T-cell (primary cell): ENCODE measurements around the gene KRTAP5-11. TPM values are rescaled to one million over a fixed set of nuclear protein-coding genes. Genes with fewer than 3 reads are reported as not detected.
"Not testable (repeated sequence)": the region's sequence is repeated elsewhere in the genome, so short reads cannot be mapped to it uniquely, and the experiment has no call there.

Experiments
- ATAC-seq, 4 experiments: fragments of 200-7000 bp in 3 of 4; fragments of 150-1000 bp in 1 of 4; cut with Tn5 transposase; replicated peaks in 1 of 4; 1 replicate in 3 of 4; 2 replicates in 1 of 4; pipeline ENCODE4 v1.10.0; 2021; ENCODE audit warnings: moderate library complexity in 3 of 4, mild to moderate bottlenecking in 2 of 4, moderate number of reproducible peaks in 1 of 4
- CTCF ChIA-PET, 2 donors: fragments of 300-600 bp; sonication (Branson Sonifier 250); formaldehyde crosslinking; loops; one replicate each; lab custom pipeline; 2022; ENCODE audit warnings: antibody characterized with exemption in 2 of 2; lab: Charles Lee
- POLR2A ChIA-PET, 2 donors: fragments of 300-600 bp; sonication (Branson Sonifier 250); formaldehyde crosslinking; loops; one replicate each; lab custom pipeline; 2022; ENCODE audit warnings: antibody characterized with exemption in 2 of 2; lab: Charles Lee
- DNase-seq, 35 experiments: peaks; one replicate each; pipeline versions ENCODE4 v3.0.0 to v3.0.0-alpha.2; 2013 to 2023
- H3K27ac ChIP-seq: one replicate; pipeline ENCODE4 v1.5.1; 2013; ENCODE audit warnings: low read length
- H3K27me3 ChIP-seq, 2 experiments: replicated peaks in 1 of 2; 1 replicate in 1 of 2; 2 replicates in 1 of 2; pipeline versions ENCODE4 v1.6.1 to v1.7.0; 2013; ENCODE audit warnings: low read length in 1 of 2, mixed read lengths in 1 of 2; ENCODE audit not compliant: control insufficient read depth in 2 of 2, insufficient read depth in 2 of 2; ENCODE audit errors: extremely low read depth in 1 of 2
- H3K36me3 ChIP-seq, 2 donors: 1 replicate in 1 of 2; 2 replicates in 1 of 2; pipeline versions ENCODE4 v1.6.1 to v1.7.0; 2013; ENCODE audit warnings: low read length in 1 of 2; ENCODE audit not compliant: control insufficient read depth in 2 of 2, insufficient read depth in 1 of 2; ENCODE audit errors: extremely low read depth in 1 of 2
- H3K4me1 ChIP-seq, 2 experiments: 1 replicate in 1 of 2; 2 replicates in 1 of 2; pipeline versions ENCODE4 v1.6.1 to v1.7.0; 2013; ENCODE audit warnings: low read length in 2 of 2, mixed read lengths in 1 of 2; ENCODE audit not compliant: insufficient read depth in 2 of 2, control insufficient read depth in 1 of 2; ENCODE audit errors: extremely low read depth in 1 of 2
- H3K4me3 ChIP-seq, 2 donors: 1 replicate in 1 of 2; 2 replicates in 1 of 2; pipeline versions ENCODE4 v1.5.1 to v1.7.0; 2013; ENCODE audit warnings: mild to moderate bottlenecking in 2 of 2, low read length in 1 of 2, moderate library complexity in 1 of 2; ENCODE audit not compliant: control insufficient read depth in 1 of 2; ENCODE audit errors: extremely low read depth in 1 of 2
- H3K9me3 ChIP-seq: 2 replicates; pipeline ENCODE4 v1.7.0; 2013
- H3K27ac Mint-ChIP-seq, 2 donors: one replicate each; pipeline ENCODE4 v1.8.0; 2020 to 2021; ENCODE audit warnings: mild to moderate bottlenecking in 2 of 2, mixed read lengths in 2 of 2
- H3K27me3 Mint-ChIP-seq, 2 donors: one replicate each; pipeline ENCODE4 v1.8.0; 2021 to 2022; ENCODE audit warnings: mixed read lengths in 2 of 2
- H3K36me3 Mint-ChIP-seq: one replicate; pipeline ENCODE4 v1.8.0; 2021; ENCODE audit warnings: mixed read lengths
- H3K4me1 Mint-ChIP-seq, 3 donors: one replicate each; pipeline ENCODE4 v1.8.0; 2020 to 2022; ENCODE audit warnings: mixed read lengths in 3 of 3, mild to moderate bottlenecking in 1 of 3
- H3K4me3 Mint-ChIP-seq, 3 donors: one replicate each; pipeline ENCODE4 v1.8.0; 2020 to 2022; ENCODE audit warnings: mild to moderate bottlenecking in 3 of 3, mixed read lengths in 3 of 3, moderate library complexity in 3 of 3
- H3K9me3 Mint-ChIP-seq, 3 donors: one replicate each; pipeline ENCODE4 v1.8.0; 2020 to 2022; ENCODE audit warnings: mixed read lengths in 3 of 3
- WGBS: methylation state at CpG from one replicate; pipeline ENCODE4 v1.1.5; 2013; ENCODE audit warnings: missing lambda C conversion rate; ENCODE audit not compliant: insufficient coverage; 5-methylcytosine and 5-hydroxymethylcytosine counted together
- total RNA-seq, 35 experiments: library from RNA in 6 of 35; stranded (reverse) in 6 of 35; fragments of 120-200 nt in 1 of 35; gene quantifications; one replicate each; pipeline versions ENCODE4 v1.2.1 to v1.2.4 and lab custom pipeline; 2013 to 2026

Gene KRTAP5-11
- total RNA-seq, 5 donors from 2014 or later (not counting 1 experiment from before 2014, with no cell fraction given) = not detected

DNA sequence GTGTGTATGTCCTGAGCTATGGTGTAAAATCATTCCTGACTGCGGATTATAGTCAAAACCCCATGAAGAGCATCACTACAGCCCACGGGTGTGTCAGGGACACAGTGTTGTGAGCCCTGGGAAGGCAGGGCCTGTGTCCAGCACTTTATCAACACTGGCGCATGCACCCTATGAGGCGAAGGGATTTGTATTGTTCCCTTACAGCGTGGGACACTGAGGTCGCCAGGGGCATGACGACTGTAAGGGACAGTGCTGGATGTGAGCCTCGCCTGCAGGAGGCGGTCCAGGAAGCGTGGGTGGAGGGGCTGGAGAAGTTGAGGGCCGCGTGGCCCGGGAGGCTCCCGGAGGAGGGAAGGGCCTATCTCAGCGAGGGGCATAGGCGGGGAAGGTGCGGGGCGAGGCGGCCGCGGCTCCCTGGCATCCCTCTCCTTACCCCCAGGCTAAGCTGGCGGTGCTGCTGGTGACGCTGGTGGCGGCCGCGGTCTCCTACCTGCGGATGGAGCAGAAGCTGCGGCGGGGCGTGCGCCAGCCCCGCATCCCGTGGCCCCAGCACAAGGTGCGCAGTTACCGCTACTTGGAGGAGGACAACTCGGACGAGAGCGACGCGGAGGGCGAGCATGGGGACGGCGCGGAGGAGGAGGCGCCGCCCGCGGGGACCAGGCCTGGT lies 24.3 kb upstream of the KRTAP5-11 start:
- H3K9me3 Mint-ChIP-seq, ATAC-seq, CTCF ChIA-PET: not testable (repeated sequence)

DNA sequence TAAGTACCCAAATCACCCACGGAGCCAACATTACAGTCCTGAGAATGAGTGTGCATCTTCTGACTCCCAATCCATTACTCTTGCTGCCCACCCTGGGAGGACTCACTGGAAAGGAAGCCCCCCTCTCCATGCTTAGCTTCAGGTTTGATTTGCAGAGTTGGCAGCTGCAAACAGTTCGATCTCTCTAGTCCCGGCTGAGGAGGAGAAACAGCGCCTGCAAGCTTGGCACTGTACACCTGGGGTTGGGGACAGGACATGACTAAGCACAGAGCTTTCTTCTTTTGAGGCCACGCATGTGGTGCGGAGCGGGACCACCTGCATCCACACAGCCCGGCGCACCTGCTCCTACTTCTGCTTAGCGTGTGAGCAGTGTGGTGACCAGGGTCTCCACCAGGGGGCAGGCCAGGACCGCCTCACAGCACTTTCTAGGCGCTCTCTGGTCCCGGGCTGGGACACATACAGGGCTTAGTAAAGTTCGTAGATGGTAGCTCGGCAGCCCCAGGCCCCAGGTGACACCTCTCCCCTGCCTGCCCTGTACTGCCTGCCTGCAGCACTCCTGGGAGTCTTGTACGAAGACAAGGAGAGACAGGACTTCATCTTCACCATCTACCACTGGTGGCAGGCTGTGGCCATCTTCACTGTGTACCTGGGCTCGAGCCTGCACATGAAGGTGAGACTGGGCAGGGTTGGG lies 22.3 kb upstream of the KRTAP5-11 start:
- DNase-seq = peak in 2 of 35 experiments; percentile 9 to 24
- 4% methylated on average over 6 of the region's 17 CpGs for WGBS
- H3K36me3 Mint-ChIP-seq, ATAC-seq, H3K4me1 ChIP-seq, H3K9me3 Mint-ChIP-seq, POLR2A ChIA-PET, H3K27ac ChIP-seq, H3K36me3 ChIP-seq, H3K9me3 ChIP-seq, CTCF ChIA-PET, H3K4me3 Mint-ChIP-seq, H3K27ac Mint-ChIP-seq, H3K4me3 ChIP-seq: not testable (repeated sequence)
- H3K27me3 Mint-ChIP-seq = peaks cover 31 to 58% of the 10 kb centered on the region in 2 donors
- H3K27me3 ChIP-seq = peaks cover 2 to 30% of the 10 kb centered on the region in 2 experiments
- peaks cover 7 to 11% (median 10%) of the 10 kb centered on the region in 3 donors for H3K4me1 Mint-ChIP-seq

More for the DNA sequence above, 24.3 kb upstream of the KRTAP5-11 start:
- POLR2A ChIA-PET, H3K27ac Mint-ChIP-seq, H3K9me3 ChIP-seq, H3K36me3 ChIP-seq, H3K4me1 ChIP-seq, H3K27ac ChIP-seq, H3K36me3 Mint-ChIP-seq, H3K4me3 ChIP-seq, DNase-seq: not testable (repeated sequence)
- peaks cover 33 to 58% of the 10 kb centered on the region in 2 donors for H3K27me3 Mint-ChIP-seq
- WGBS = 18% methylated on average over 30 of the region's 48 CpGs
- H3K27me3 ChIP-seq = peaks cover 2 to 30% of the 10 kb centered on the region in 2 experiments
- peaks cover 7 to 11% (median 10%) of the 10 kb centered on the region in 3 donors for H3K4me1 Mint-ChIP-seq
- H3K4me3 Mint-ChIP-seq = peak overlapping the region in 1 of 3 donors; percentile 69

- DNase-seq, POLR2A ChIA-PET, ATAC-seq, H3K4me3 ChIP-seq, H3K9me3 Mint-ChIP-seq, H3K27ac Mint-ChIP-seq, H3K4me1 ChIP-seq, H3K4me3 Mint-ChIP-seq, H3K36me3 ChIP-seq, H3K9me3 ChIP-seq, H3K27ac ChIP-seq, CTCF ChIA-PET, H3K36me3 Mint-ChIP-seq, H3K4me1 Mint-ChIP-seq: not testable (repeated sequence)
- WGBS = 89% methylated on average over 8 of the region's 11 CpGs
- peaks cover 0 to 22% of the 10 kb centered on the region in 2 experiments for H3K27me3 ChIP-seq
- H3K27me3 Mint-ChIP-seq = peaks cover 21 to 51% of the 10 kb centered on the region in 2 donors
These were observed 20.5 kb upstream of the KRTAP5-11 start for GRCh38 chr11:71603221-71603620.

GRCh38 chr11:71589546-71589920 lies 6.9 kb upstream of the KRTAP5-11 start:
- CTCF ChIA-PET, H3K27ac ChIP-seq, H3K27ac Mint-ChIP-seq, H3K9me3 Mint-ChIP-seq, H3K36me3 ChIP-seq, H3K4me1 ChIP-seq, H3K36me3 Mint-ChIP-seq, ATAC-seq, H3K4me1 Mint-ChIP-seq, H3K27me3 ChIP-seq, DNase-seq, H3K9me3 ChIP-seq, H3K4me3 ChIP-seq, H3K4me3 Mint-ChIP-seq, POLR2A ChIA-PET: not testable (repeated sequence)
- WGBS = 75% methylated on average over 6 of the region's 8 CpGs
- H3K27me3 Mint-ChIP-seq = peaks cover 15 to 16% of the 10 kb centered on the region in 2 donors

- H3K4me3 Mint-ChIP-seq, H3K36me3 ChIP-seq, H3K36me3 Mint-ChIP-seq, H3K4me1 Mint-ChIP-seq, CTCF ChIA-PET, ATAC-seq, H3K9me3 ChIP-seq, POLR2A ChIA-PET, H3K27ac Mint-ChIP-seq, H3K27me3 ChIP-seq, H3K4me1 ChIP-seq, H3K4me3 ChIP-seq, H3K27ac ChIP-seq, H3K9me3 Mint-ChIP-seq: not testable (repeated sequence)
- peaks cover 18 to 20% of the 10 kb centered on the region in 2 donors for H3K27me3 Mint-ChIP-seq
- DNase-seq = peak in 11 of 35 experiments; percentile 5 to 36 (median 11)
- 50% methylated on average over 2 of the region's 11 CpGs for WGBS
These were observed 6.3 kb upstream of the KRTAP5-11 start for GRCh38 chr11:71588822-71589545.

- DNase-seq, H3K4me1 ChIP-seq, H3K4me1 Mint-ChIP-seq, H3K4me3 Mint-ChIP-seq, H3K9me3 Mint-ChIP-seq, H3K27me3 ChIP-seq, ATAC-seq, POLR2A ChIA-PET, H3K36me3 Mint-ChIP-seq, H3K27ac ChIP-seq, H3K36me3 ChIP-seq, H3K4me3 ChIP-seq, H3K27ac Mint-ChIP-seq, CTCF ChIA-PET, H3K9me3 ChIP-seq: not testable (repeated sequence)
- H3K27me3 Mint-ChIP-seq = peaks cover 21% of the 10 kb centered on the region in 2 donors
- WGBS = 50% methylated on average over 2 of the region's 4 CpGs
These were observed 5.6 kb upstream of the KRTAP5-11 start for GRCh38 chr11:71588314-71588713.
